ENCODE measurements around the gene IDI1.

Gene IDI1

GRCh38 chr10:992467-992866 is 56.5 kb downstream of the IDI1 start:
- no peak for DNase-seq

GRCh38 chr10:990808-991207 is 58.1 kb downstream of the IDI1 start:
- peak; percentile 59 for DNase-seq
